Ovary (tissue), 3 donors: ENCODE results near the gene AKT1S1.

Experiments used
- CTCF ChIP-seq, 3 donors: fragments of 450-650 bp in 2 of 3; fragments of 200-600 bp in 1 of 3; IDR thresholded peaks; one replicate each; pipeline versions ENCODE4 v1.5.1 to v1.8.0; 2016 to 2022; ENCODE audit warnings: antibody characterized with exemption in 3 of 3, mild to moderate bottlenecking in 1 of 3
- POLR2A ChIP-seq: fragments of 450-650 bp; IDR thresholded peaks from one replicate; pipeline ENCODE4 v1.6.1; 2017; ENCODE audit warnings: antibody characterized with exemption, mild to moderate bottlenecking, moderate library complexity
- donor health status: DM: no; HTN: no; CAD: no.

GRCh38 chr19:49824662-49825061 lies 52.5 kb downstream of the AKT1S1 start:
- TF ChIP-seq CTCF (IDR thresholded peaks at IDR 0.05) (no peak), POLR2A (no peak)
